ENCODE results near the gene DHX16.

DNA sequence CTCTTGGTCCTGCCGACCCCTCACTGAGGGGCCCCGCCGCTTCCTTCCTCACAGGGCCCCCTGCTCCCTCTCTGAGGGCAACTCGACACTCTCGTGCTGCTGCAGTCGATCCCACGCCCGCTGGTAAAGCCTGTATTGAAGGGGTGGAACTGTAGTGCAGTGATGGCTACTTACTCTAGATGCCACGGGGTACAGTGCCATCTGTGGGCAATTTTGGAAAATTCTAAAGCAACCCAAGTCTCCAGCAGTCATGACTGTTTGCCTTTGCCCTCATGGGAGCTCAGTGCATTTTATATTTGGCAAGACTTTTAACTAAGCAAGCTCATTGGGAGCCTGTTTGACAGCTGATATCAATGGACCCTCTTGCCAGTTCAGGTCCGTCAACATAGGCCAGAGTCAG, 32.3 kb downstream of the DHX16 start:
- TF ChIP-seq ZBTB8A (IDR thresholded peaks at IDR 0.05; ENCODE audit: partially characterized antibody) (no peak), CBX2 (IDR thresholded peaks at IDR 0.05; ENCODE audit: insufficient read depth, low read length, poor library complexity, severe bottlenecking) (no peak), HDAC2 (IDR thresholded peaks at IDR 0.05) (no peak), RAD21 (CRISPR knock-in tag; conservative IDR thresholded peaks at IDR 0.05 in 1 of 2, IDR thresholded peaks at IDR 0.05 in 1 of 2) (no peak), TBL1XR1 (IDR thresholded peaks at IDR 0.05; ENCODE audit: low read length in 2 of 2) (no peak)
- TF ChIP-seq, protein P1, sequence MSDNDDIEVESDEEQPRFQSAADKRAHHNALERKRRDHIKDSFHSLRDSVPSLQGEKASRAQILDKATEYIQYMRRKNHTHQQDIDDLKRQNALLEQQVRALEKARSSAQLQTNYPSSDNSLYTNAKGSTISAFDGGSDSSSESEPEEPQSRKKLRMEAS (CRISPR knock-in tag; IDR thresholded peaks at IDR 0.05), result no peak

Data from K562 (cell line).